Measurements from ENCODE around the gene NAA80.

The NAA80 gene

GRCh38 chr3:50330330-50330729, 31.1 kb upstream of the NAA80 start:
- in situ Hi-C loops (cut with MboI; ENCODE audit: low sequenced_read_pairs): no loop called here

GRCh38 chr3:50327943-50328691, 28.9 kb upstream of the NAA80 start, which contains the start of gene TUSC2:
Gene TUSC2, minus strand, starts transcription at chr3:50328223. Its CDS starts 124 bp downstream, at chr3:50328099.
- in situ Hi-C loops (cut with MboI; ENCODE audit: low sequenced_read_pairs): no loop called here

GRCh38 chr3:50327129-50327528, 27.9 kb upstream of the NAA80 start:
- in situ Hi-C loops (cut with MboI; ENCODE audit: low sequenced_read_pairs): no loop called here

- in situ Hi-C loops (cut with MboI; ENCODE audit: low sequenced_read_pairs): no loop called here
Observed at GRCh38 chr3:50326182-50326541, 27.0 kb upstream of the NAA80 start.

- in situ Hi-C loops (cut with MboI; ENCODE audit: low sequenced_read_pairs): no loop called here
Observed at GRCh38 chr3:50325497-50326181, 26.4 kb upstream of the NAA80 start.

GRCh38 chr3:50325113-50325480, 25.9 kb upstream of the NAA80 start:
- in situ Hi-C loops (cut with MboI; ENCODE audit: low sequenced_read_pairs): no loop called here

GRCh38 chr3:50324351-50325112, 25.3 kb upstream of the NAA80 start:
- in situ Hi-C loops (cut with MboI; ENCODE audit: low sequenced_read_pairs): no loop called here

- in situ Hi-C loops (cut with MboI; ENCODE audit: low sequenced_read_pairs): no loop called here
Observed at GRCh38 chr3:50323614-50324199, 24.5 kb upstream of the NAA80 start.

- in situ Hi-C loops (cut with MboI; ENCODE audit: low sequenced_read_pairs): no loop called here
Observed at GRCh38 chr3:50323092-50323600, 23.9 kb upstream of the NAA80 start.

- in situ Hi-C loops (cut with MboI; ENCODE audit: low sequenced_read_pairs): no loop called here
Observed at GRCh38 chr3:50322386-50323091, 23.3 kb upstream of the NAA80 start, which contains the start of gene HYAL2. Gene HYAL2, minus strand, starts transcription at chr3:50322745. Its CDS starts 2,256 bp downstream, at chr3:50320489.

GRCh38 chr3:50322115-50322385, 22.8 kb upstream of the NAA80 start:
- in situ Hi-C loops (cut with MboI; ENCODE audit: low sequenced_read_pairs): no loop called here

GRCh38 chr3:50321336-50322114, 22.3 kb upstream of the NAA80 start:
- in situ Hi-C loops (cut with MboI; ENCODE audit: low sequenced_read_pairs): no loop called here

GRCh38 chr3:50320853-50321335, 21.7 kb upstream of the NAA80 start:
- in situ Hi-C loops (cut with MboI; ENCODE audit: low sequenced_read_pairs): no loop called here

GRCh38 chr3:50319894-50320625, 20.9 kb upstream of the NAA80 start:
- in situ Hi-C loops (cut with MboI; ENCODE audit: low sequenced_read_pairs): no loop called here

GRCh38 chr3:50319181-50319893, 20.1 kb upstream of the NAA80 start:
- in situ Hi-C loops (cut with MboI; ENCODE audit: low sequenced_read_pairs): no loop called here

- in situ Hi-C loops (cut with MboI; ENCODE audit: low sequenced_read_pairs): no loop called here
Observed at GRCh38 chr3:50318615-50319014, 19.4 kb upstream of the NAA80 start.

- in situ Hi-C loops (cut with MboI; ENCODE audit: low sequenced_read_pairs): no loop called here
Observed at GRCh38 chr3:50318163-50318562, 19.0 kb upstream of the NAA80 start.

- in situ Hi-C loops (cut with MboI; ENCODE audit: low sequenced_read_pairs): no loop called here
Observed at GRCh38 chr3:50317300-50317699, 18.1 kb upstream of the NAA80 start.
